Measurements from ENCODE around the gene ARHGEF37. TPM values are rescaled to one million over a fixed set of nuclear protein-coding genes. Genes with fewer than 3 reads are reported as not detected.

Gene ARHGEF37
- total and polyA plus RNA-seq, 2 of the 8 experiments (the other 6 are each of a cell fraction or from before 2014, with no cell fraction given): 0.21 to 0.48 TPM

DNA sequence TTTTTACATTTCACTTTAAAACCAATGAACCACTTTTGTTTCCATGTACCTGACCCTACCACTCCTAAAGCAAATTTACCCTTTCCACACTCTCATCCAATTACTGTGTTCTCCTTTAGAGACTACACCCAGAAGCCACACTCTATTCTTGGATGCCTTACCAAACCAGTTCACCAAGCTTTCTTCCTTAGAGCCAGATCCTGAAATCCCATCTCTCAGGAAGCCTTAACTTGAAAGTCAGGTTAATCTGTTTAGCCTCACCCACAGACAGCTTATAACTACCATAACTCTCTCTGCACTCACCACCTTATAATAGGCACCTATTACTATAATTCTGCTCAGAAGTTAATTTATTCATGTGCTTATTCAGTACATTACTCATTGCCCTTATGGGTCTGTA lies 34.3 kb upstream of the ARHGEF37 start:
- Histone ChIP-seq H2BK120ac (replicated peaks; ENCODE audit: low read depth, low read length) (no peak overlapping the region), H4K20me1 (replicated peaks in 1 of 2; ENCODE audit: control insufficient read depth in 1 of 2, insufficient read depth in 2 of 2, low read length in 2 of 2) (peaks cover 10 to 14% of the 10 kb centered on the region in 2 experiments), H3K9ac (replicated peaks in 1 of 4; ENCODE audit: extremely low read depth in 1 of 4, low read depth in 3 of 4, low read length in 3 of 4) (no peak overlapping the region)

More for the DNA sequence above, 34.3 kb upstream of the ARHGEF37 start:
- H3K9me3 ChIP-seq (ENCODE audit: insufficient read depth in 2 of 2, low read depth in 1 of 2, low read length in 1 of 2): no peaks in the 10 kb centered on the region
- H2BK5ac ChIP-seq (ENCODE audit: low read depth, low read length): no peak overlapping the region
- no peak overlapping the region for H4K91ac ChIP-seq (replicated peaks; ENCODE audit: insufficient read length, low read length)
- H2BK15ac ChIP-seq (ENCODE audit: low read length): no peak overlapping the region
- no peaks in the 10 kb centered on the region for H3K79me1 ChIP-seq (ENCODE audit: low read depth, low read length)
- TF ChIP-seq POLR2AphosphoS5 (IDR thresholded peaks at IDR 0.05; ENCODE audit: low read depth, low read length) (no peak), TAF1 (IDR thresholded peaks at IDR 0.05; ENCODE audit: low read depth, low read length) (no peak), RFX5 (IDR thresholded peaks at IDR 0.05; ENCODE audit: borderline replicate concordance, low read depth, low read length) (no peak), SIN3A (conservative IDR thresholded peaks at IDR 0.05 in 1 of 2, IDR thresholded peaks at IDR 0.05 in 1 of 2; ENCODE audit: low read depth in 1 of 2, low read length in 2 of 2) (no peak), ZNF274 (IDR thresholded peaks at IDR 0.05; ENCODE audit: borderline replicate concordance, extremely low read depth, low read length) (no peak), BCL11A (IDR thresholded peaks at IDR 0.05; ENCODE audit: low read depth in 2 of 2, low read length in 2 of 2) (no peak), KDM5A (IDR thresholded peaks at IDR 0.05; ENCODE audit: low read length) (no peak), TAF7 (optimal IDR thresholded peaks at IDR 0.05; ENCODE audit: borderline replicate concordance, low read depth, low read length) (no peak), NANOG (IDR thresholded peaks at IDR 0.05; ENCODE audit: insufficient read depth, low read depth, low read length, poor library complexity, severe bottlenecking) (no peak), JUN (IDR thresholded peaks at IDR 0.05; ENCODE audit: low read depth, low read length) (no peak), SP1 (IDR thresholded peaks at IDR 0.05; ENCODE audit: low read depth, low read length) (no peak), RAD21 (IDR thresholded peaks at IDR 0.05 in 1 of 2, conservative IDR thresholded peaks at IDR 0.05 in 1 of 2; ENCODE audit: low read depth in 2 of 2, low read length in 2 of 2) (no peak)
- no peak overlapping the region for H4K5ac ChIP-seq (ENCODE audit: insufficient read length, low read depth, low read length)
- peak overlapping the region in 1 of 4 experiments; percentile 33; a peak in 1 of 8 replicates for H3K4me3 ChIP-seq (ENCODE audit: extremely low read depth in 1 of 4, insufficient read depth in 2 of 4, low read depth in 3 of 4, low read length in 4 of 4)
- ChIA-PET POLR2A (ENCODE audit: partially characterized antibody) (interaction anchor here (1.2 to 11.0 kb wide), 6 partner anchors 11 to 31 kb away, joined by 3 to 65 read pairs (median 9); no protein-coding TSS in a partner anchor), CTCF (ENCODE audit: partially characterized antibody) (interaction anchor here (0.7 to 16.3 kb wide), 3 partner anchors 96 to 249 kb away, joined by 3 to 174 read pairs (median 4); no protein-coding TSS in a partner anchor)
- H3K23me2 ChIP-seq (ENCODE audit: low read depth, low read length): peaks cover 11% of the 10 kb centered on the region; the same call in 1 of the 2 replicates
- H3K4ac ChIP-seq (replicated peaks; ENCODE audit: insufficient read length, low read depth, low read length): no peak overlapping the region
- no peak overlapping the region for H2AFZ ChIP-seq (ENCODE audit: low read length)
- no peak overlapping the region for H2BK12ac ChIP-seq (ENCODE audit: low read depth, low read length)
- FAIRE-seq (no peak), DNase-seq (ENCODE audit: low read depth in 1 of 2, low spot score in 2 of 2) (no peak)
- H3K56ac ChIP-seq (replicated peaks; ENCODE audit: insufficient read length, low read depth, low read length): no peak overlapping the region
- no peak overlapping the region for H3K27ac ChIP-seq (ENCODE audit: low read depth, low read length)
- H3K23ac ChIP-seq (ENCODE audit: insufficient read length): no peak overlapping the region
- H3K36me3 ChIP-seq (ENCODE audit: control insufficient read depth in 2 of 4, insufficient read depth in 4 of 4, low read length in 3 of 4): peaks cover 3 to 71% (median 17%) of the 10 kb centered on the region in 4 experiments; a peak in 7 of 8 replicates
- peaks cover 0 to 10% (median 3%) of the 10 kb centered on the region in 4 experiments; a peak in 4 of 7 replicates for H3K4me1 ChIP-seq (replicated peaks in 1 of 4; ENCODE audit: control insufficient read depth in 3 of 4, insufficient read depth in 4 of 4, low read length in 3 of 4)
- H3K27me3 ChIP-seq (replicated peaks in 1 of 4; ENCODE audit: control insufficient read depth in 3 of 4, extremely low read depth in 1 of 4, insufficient read depth in 3 of 4, low read length in 3 of 4): no peaks in the 10 kb centered on the region
- no peak overlapping the region for H2AK5ac ChIP-seq (ENCODE audit: low read depth, low read length)
- H3K18ac ChIP-seq (ENCODE audit: extremely low read depth, low read length): no peak overlapping the region
- peaks cover 77 to 90% of the 10 kb centered on the region in 2 experiments for H3K79me2 ChIP-seq (ENCODE audit: control insufficient read depth in 1 of 2, insufficient read depth in 2 of 2, low read length in 2 of 2)
- peak overlapping the region; percentile 17 to 18; a peak in 3 of 4 replicates for H3K4me2 ChIP-seq (ENCODE audit: insufficient read depth in 1 of 2, low read depth in 2 of 2, low read length in 2 of 2)
- no peak overlapping the region for H3K14ac ChIP-seq (ENCODE audit: insufficient read length)
- H4K8ac ChIP-seq (ENCODE audit: extremely low read depth, insufficient read depth, low read length): no peak overlapping the region
- no peak overlapping the region for H2BK20ac ChIP-seq (ENCODE audit: low read length)
